HFF-Myc (cell line): ENCODE data around the gene SYAP1.
"Not testable (repeated sequence)": the region's sequence is repeated elsewhere in the genome, so short reads cannot be mapped to it uniquely, and the experiment has no call there.

Experiments
- DNase-seq: peaks from one replicate; pipeline ENCODE4 v3.0.0-alpha.2; 2011; ENCODE audit warnings: low read depth; ENCODE audit errors: extremely low read depth
- H3K4me3 ChIP-seq: replicated peaks from 2 replicates; pipeline ENCODE4 v1.5.1; 2011; ENCODE audit warnings: low read depth, mild to moderate bottlenecking, control low read depth, low read length
- CTCF ChIP-seq: IDR thresholded peaks from 2 replicates; pipeline ENCODE4 v1.5.1; 2012; ENCODE audit warnings: mild to moderate bottlenecking, low read depth, low read length, control low read depth; ENCODE audit errors: missing control alignments

The SYAP1 gene

GRCh38 chrX:16722481-16722880, 3.1 kb downstream of the SYAP1 start:
- no peak overlapping the region for H3K4me3 ChIP-seq
- no peak for DNase-seq

GRCh38 chrX:16725072-16725471, 5.7 kb downstream of the SYAP1 start:
- H3K4me3 ChIP-seq: no peak overlapping the region
- DNase-seq: no peak
- TF ChIP-seq CTCF: no peak

More at GRCh38 chrX:16722481-16722880, 3.1 kb downstream of the SYAP1 start:
- TF ChIP-seq CTCF: no peak

DNA sequence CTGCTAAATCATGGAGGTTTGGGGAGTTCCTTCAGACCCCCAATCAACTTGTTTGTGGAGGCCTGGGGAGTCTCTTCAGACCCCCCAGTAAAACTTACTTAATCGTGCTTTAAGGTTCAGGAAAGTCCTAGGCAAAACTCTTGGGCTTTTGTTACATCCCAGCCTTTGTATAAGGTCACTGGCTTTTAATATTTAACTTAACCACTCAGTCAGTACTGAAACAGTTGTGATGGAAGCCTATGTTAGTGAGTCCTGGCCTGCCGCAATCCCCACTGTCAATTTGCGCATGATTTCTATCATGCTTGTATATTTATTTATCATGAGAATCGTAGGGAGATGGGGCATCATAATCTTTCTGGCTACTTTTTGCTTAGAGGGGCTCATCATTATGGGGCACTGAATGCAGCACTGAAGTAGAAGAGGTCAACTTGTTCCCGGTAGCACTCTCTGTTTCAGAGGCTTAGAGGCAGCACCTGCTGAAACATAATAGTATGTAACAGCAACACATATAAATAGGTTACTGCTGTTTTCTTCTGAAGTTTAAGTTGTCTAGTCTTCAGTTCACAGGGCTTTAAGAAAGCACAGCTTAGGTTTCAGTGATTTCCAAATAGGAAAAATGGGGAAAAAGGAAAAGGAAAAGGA, 7.1 kb downstream of the SYAP1 start:
- not testable (repeated sequence) for DNase-seq, H3K4me3 ChIP-seq

- DNase-seq: no peak
- no peak for TF ChIP-seq CTCF
- no peak overlapping the region for H3K4me3 ChIP-seq
These were observed 8.2 kb downstream of the SYAP1 start for GRCh38 chrX:16727637-16728036.

DNA sequence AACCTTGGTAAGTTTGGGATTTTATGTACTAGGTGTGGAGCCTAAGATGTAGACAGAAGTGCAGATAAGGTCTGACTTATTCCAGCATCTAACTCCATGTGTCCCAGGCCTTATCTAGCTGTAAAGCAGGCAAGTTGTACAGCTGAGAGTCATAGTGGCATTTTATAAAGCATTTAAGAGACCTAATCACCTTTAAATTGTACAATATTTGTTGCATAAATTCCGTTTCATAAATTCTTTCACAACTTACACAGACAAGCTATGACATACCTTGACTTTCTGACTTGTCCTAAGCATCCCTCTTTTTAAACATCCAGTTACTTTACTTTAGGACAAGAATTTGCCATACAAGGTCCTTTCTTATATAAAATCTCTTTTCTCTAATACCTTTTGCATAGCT, 11.0 kb downstream of the SYAP1 start:
- DNase-seq: no peak
- H3K4me3 ChIP-seq: no peak overlapping the region
- TF ChIP-seq CTCF: no peak

DNA sequence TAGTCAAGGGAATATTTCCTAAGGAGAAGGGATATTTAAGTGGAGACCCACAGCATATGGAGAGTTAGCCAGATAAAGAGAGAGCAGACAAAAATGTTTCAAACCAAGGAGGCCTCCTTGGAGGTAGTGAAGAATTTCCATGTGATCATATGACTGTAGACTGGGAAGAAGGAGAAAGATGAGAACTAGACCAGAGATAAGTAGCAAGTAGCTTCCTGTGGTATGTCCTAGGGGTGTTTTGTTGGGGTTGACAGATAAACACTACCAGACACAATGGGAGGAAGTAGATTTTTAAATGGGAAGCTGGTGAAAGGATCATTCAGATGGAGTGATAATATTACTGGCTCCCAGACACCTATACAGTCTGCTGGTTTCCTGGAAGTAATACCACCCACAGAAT, 13.6 kb downstream of the SYAP1 start:
- no peak for TF ChIP-seq CTCF
- no peak overlapping the region for H3K4me3 ChIP-seq
- no peak for DNase-seq

DNA sequence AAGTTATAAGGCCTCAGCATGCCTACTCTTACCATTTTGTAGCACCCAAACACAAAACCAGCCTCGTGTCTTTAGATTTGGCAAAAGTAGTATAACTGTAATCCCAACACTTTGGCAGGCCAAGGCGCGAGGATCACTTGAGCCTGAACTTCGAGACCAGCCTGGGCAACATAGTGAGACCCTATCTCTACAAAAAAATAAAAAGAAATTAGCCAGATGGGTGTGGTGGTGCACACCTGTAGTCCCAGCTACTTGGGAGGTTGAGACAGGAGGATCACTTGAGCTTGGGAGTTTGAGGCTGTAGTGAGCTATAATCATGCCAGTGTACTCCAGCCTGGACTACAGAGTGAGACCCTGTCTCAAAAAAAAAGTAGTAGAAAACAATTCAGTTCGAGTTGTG, 17.6 kb downstream of the SYAP1 start:
- no peak overlapping the region for H3K4me3 ChIP-seq
- no peak for TF ChIP-seq CTCF
- no peak for DNase-seq
